ENCODE results near the gene BMPER.

Gene BMPER

GRCh38 chr7:33882040-33882837 lies 23.1 kb upstream of the BMPER start:
- H3K9ac ChIP-seq (ENCODE audit: low read depth, low read length) = no peak overlapping the region
- peaks cover 15% of the 10 kb centered on the region; the same call in 1 of the 2 replicates for H3K4me1 ChIP-seq (ENCODE audit: insufficient read depth, low read length)
- no peaks in the 10 kb centered on the region for H3K36me3 ChIP-seq (ENCODE audit: insufficient read depth, low read length)
- no peaks in the 10 kb centered on the region for H3K9me3 ChIP-seq (ENCODE audit: control insufficient read depth, insufficient read depth, low read length)

GRCh38 chr7:33882950-33883670 lies 22.2 kb upstream of the BMPER start:
- H3K36me3 ChIP-seq (ENCODE audit: insufficient read depth, low read length) = no peaks in the 10 kb centered on the region
- H3K9ac ChIP-seq (ENCODE audit: low read depth, low read length) = no peak overlapping the region
- no peaks in the 10 kb centered on the region for H3K9me3 ChIP-seq (ENCODE audit: control insufficient read depth, insufficient read depth, low read length)
- H3K4me1 ChIP-seq (ENCODE audit: insufficient read depth, low read length) = peaks cover 20% of the 10 kb centered on the region; the same call in 1 of the 2 replicates

- peaks cover 25% of the 10 kb centered on the region; the same call in 1 of the 2 replicates for H3K4me1 ChIP-seq (ENCODE audit: insufficient read depth, low read length)
- H3K9me3 ChIP-seq (ENCODE audit: control insufficient read depth, insufficient read depth, low read length) = no peaks in the 10 kb centered on the region
Measured at GRCh38 chr7:33883671-33883965, 21.7 kb upstream of the BMPER start.

GRCh38 chr7:33885290-33886148 lies 19.8 kb upstream of the BMPER start:
- H3K4me1 ChIP-seq (ENCODE audit: insufficient read depth, low read length) = peaks cover 29% of the 10 kb centered on the region; the same call in 1 of the 2 replicates
- H3K9ac ChIP-seq (ENCODE audit: low read depth, low read length) = no peak overlapping the region

More at GRCh38 chr7:33883671-33883965, 21.7 kb upstream of the BMPER start:
- Histone ChIP-seq H3K36me3 (ENCODE audit: insufficient read depth, low read length) (no peaks in the 10 kb centered on the region), H3K9ac (ENCODE audit: low read depth, low read length) (no peak overlapping the region)

GRCh38 chr7:33886149-33886623 lies 19.2 kb upstream of the BMPER start:
- Histone ChIP-seq H3K9me3 (ENCODE audit: control insufficient read depth, insufficient read depth, low read length) (no peaks in the 10 kb centered on the region), H3K36me3 (ENCODE audit: insufficient read depth, low read length) (no peaks in the 10 kb centered on the region), H3K4me1 (ENCODE audit: insufficient read depth, low read length) (peaks cover 29% of the 10 kb centered on the region; the same call in 1 of the 2 replicates), H3K9ac (ENCODE audit: low read depth, low read length) (no peak overlapping the region)

More at GRCh38 chr7:33885290-33886148, 19.8 kb upstream of the BMPER start:
- H3K9me3 ChIP-seq (ENCODE audit: control insufficient read depth, insufficient read depth, low read length) = no peaks in the 10 kb centered on the region
- H3K36me3 ChIP-seq (ENCODE audit: insufficient read depth, low read length) = no peaks in the 10 kb centered on the region

GRCh38 chr7:33887266-33887975 lies 17.9 kb upstream of the BMPER start:
- no peaks in the 10 kb centered on the region for H3K9me3 ChIP-seq (ENCODE audit: control insufficient read depth, insufficient read depth, low read length)
- no peaks in the 10 kb centered on the region for H3K36me3 ChIP-seq (ENCODE audit: insufficient read depth, low read length)
- no peak overlapping the region for H3K9ac ChIP-seq (ENCODE audit: low read depth, low read length)
- peaks cover 29% of the 10 kb centered on the region; the same call in 1 of the 2 replicates for H3K4me1 ChIP-seq (ENCODE audit: insufficient read depth, low read length)

GRCh38 chr7:33888166-33888565 lies 17.2 kb upstream of the BMPER start:
- Histone ChIP-seq H3K9ac (ENCODE audit: low read depth, low read length) (no peak overlapping the region), H3K4me1 (ENCODE audit: insufficient read depth, low read length) (peaks cover 29% of the 10 kb centered on the region), H3K9me3 (ENCODE audit: control insufficient read depth, insufficient read depth, low read length) (no peaks in the 10 kb centered on the region), H3K36me3 (ENCODE audit: insufficient read depth, low read length) (no peaks in the 10 kb centered on the region)

GRCh38 chr7:33892945-33893344 lies 12.4 kb upstream of the BMPER start:
- H3K9me3 ChIP-seq (ENCODE audit: control insufficient read depth, insufficient read depth, low read length) = no peaks in the 10 kb centered on the region
- peaks cover 11% of the 10 kb centered on the region for H3K4me1 ChIP-seq (ENCODE audit: insufficient read depth, low read length)
- no peak overlapping the region for H3K9ac ChIP-seq (ENCODE audit: low read depth, low read length)
- H3K36me3 ChIP-seq (ENCODE audit: insufficient read depth, low read length) = no peaks in the 10 kb centered on the region

GRCh38 chr7:33893377-33893776 lies 12.0 kb upstream of the BMPER start:
- Histone ChIP-seq H3K36me3 (ENCODE audit: insufficient read depth, low read length) (no peaks in the 10 kb centered on the region), H3K9ac (ENCODE audit: low read depth, low read length) (no peak overlapping the region), H3K4me1 (ENCODE audit: insufficient read depth, low read length) (peaks cover 9% of the 10 kb centered on the region), H3K9me3 (ENCODE audit: control insufficient read depth, insufficient read depth, low read length) (no peaks in the 10 kb centered on the region)

- H3K4me1 ChIP-seq (ENCODE audit: insufficient read depth, low read length) = peaks cover 2% of the 10 kb centered on the region; the same call in 1 of the 2 replicates
- no peaks in the 10 kb centered on the region for H3K36me3 ChIP-seq (ENCODE audit: insufficient read depth, low read length)
Measured at GRCh38 chr7:33895025-33895804, 10.1 kb upstream of the BMPER start.

GRCh38 chr7:33900501-33900900 lies 4.8 kb upstream of the BMPER start:
- Histone ChIP-seq H3K9me3 (ENCODE audit: control insufficient read depth, insufficient read depth, low read length) (no peaks in the 10 kb centered on the region), H3K9ac (ENCODE audit: low read depth, low read length) (no peak overlapping the region), H3K36me3 (ENCODE audit: insufficient read depth, low read length) (no peaks in the 10 kb centered on the region), H3K4me1 (ENCODE audit: insufficient read depth, low read length) (peaks cover 11% of the 10 kb centered on the region; the same call in 1 of the 2 replicates)

More at GRCh38 chr7:33895025-33895804, 10.1 kb upstream of the BMPER start:
- H3K9me3 ChIP-seq (ENCODE audit: control insufficient read depth, insufficient read depth, low read length) = no peaks in the 10 kb centered on the region
- no peak overlapping the region for H3K9ac ChIP-seq (ENCODE audit: low read depth, low read length)

GRCh38 chr7:33901199-33901598 lies 4.1 kb upstream of the BMPER start:
- Histone ChIP-seq H3K9ac (ENCODE audit: low read depth, low read length) (no peak overlapping the region), H3K9me3 (ENCODE audit: control insufficient read depth, insufficient read depth, low read length) (no peaks in the 10 kb centered on the region), H3K4me1 (ENCODE audit: insufficient read depth, low read length) (peaks cover 11% of the 10 kb centered on the region; the same call in 1 of the 2 replicates), H3K36me3 (ENCODE audit: insufficient read depth, low read length) (no peaks in the 10 kb centered on the region)

- Histone ChIP-seq H3K36me3 (ENCODE audit: insufficient read depth, low read length) (no peaks in the 10 kb centered on the region), H3K4me1 (ENCODE audit: insufficient read depth, low read length) (peaks cover 11% of the 10 kb centered on the region; the same call in 1 of the 2 replicates), H3K9ac (ENCODE audit: low read depth, low read length) (no peak overlapping the region), H3K9me3 (ENCODE audit: control insufficient read depth, insufficient read depth, low read length) (no peaks in the 10 kb centered on the region)
Measured at GRCh38 chr7:33901847-33902246, 3.5 kb upstream of the BMPER start.
